ENCODE measurements around the gene PALLD.

The PALLD gene

GRCh38 chr4:168558599-168558998 is 61.7 kb downstream of the PALLD start:
- no peak for TF ChIP-seq CTCF (IDR thresholded peaks at IDR 0.05)
- no peak overlapping the region for H3K4me3 ChIP-seq
- H3K27ac ChIP-seq, result no peak overlapping the region
- DNase-seq (ENCODE audit: low spot score), result no peak

- DNase-seq (ENCODE audit: low spot score), result no peak
- Histone ChIP-seq H3K4me3 (no peak overlapping the region), H3K27ac (no peak overlapping the region)
- TF ChIP-seq CTCF (IDR thresholded peaks at IDR 0.05), result no peak
Measured at GRCh38 chr4:168560184-168561180, 63.6 kb downstream of the PALLD start.

GRCh38 chr4:168562041-168562571 is 65.3 kb downstream of the PALLD start:
- Histone ChIP-seq H3K4me3 (no peak overlapping the region), H3K27ac (no peak overlapping the region)
- DNase-seq (ENCODE audit: low spot score), result no peak
- no peak for TF ChIP-seq CTCF (IDR thresholded peaks at IDR 0.05)

GRCh38 chr4:168564023-168564422 is 67.2 kb downstream of the PALLD start:
- Histone ChIP-seq H3K27ac (no peak overlapping the region), H3K4me3 (no peak overlapping the region)
- no peak for DNase-seq (ENCODE audit: low spot score)
- no peak for TF ChIP-seq CTCF (IDR thresholded peaks at IDR 0.05)

- no peak for DNase-seq (ENCODE audit: low spot score)
- TF ChIP-seq CTCF (IDR thresholded peaks at IDR 0.05), result no peak
Measured at GRCh38 chr4:168565130-168565529, 68.3 kb downstream of the PALLD start.

GRCh38 chr4:168566726-168567125 is 69.9 kb downstream of the PALLD start:
- no peak overlapping the region for H3K27ac ChIP-seq
- no peak overlapping the region for H3K4me3 ChIP-seq
- TF ChIP-seq CTCF (IDR thresholded peaks at IDR 0.05), result no peak
- DNase-seq (ENCODE audit: low spot score), result no peak

More at GRCh38 chr4:168565130-168565529, 68.3 kb downstream of the PALLD start:
- H3K27ac ChIP-seq, result no peak overlapping the region
- H3K4me3 ChIP-seq, result no peak overlapping the region

Measured in coronary artery (tissue), 2 donors.